ENCODE measurements around the gene NDUFV2.

- TF ChIP-seq GATA3 (IDR thresholded peaks at IDR 0.05; ENCODE audit: low read depth, low read length) (no peak), GATA2 (IDR thresholded peaks at IDR 0.05; ENCODE audit: low read depth, low read length) (no peak)
Observed at GRCh38 chr18:9102508-9103375, at the start of gene NDUFV2.

All from SH-SY5Y (cell line).